NCI-H1417 treated with DMSO at 0.1 percent for 48 hours (cell line): Measurements from ENCODE around the gene CEP83.

ENCODE experiments used
- DNase-seq: peaks from one replicate; lab custom pipeline; 2025; lab: John Stamatoyannopoulos, UW

CEP83 gene

GRCh38 chr12:94305130-94305957 lies 154.3 kb downstream of the CEP83 start:
- DNase-seq: no peak

GRCh38 chr12:94304566-94305061 lies 155.1 kb downstream of the CEP83 start:
- DNase-seq: no peak

DNA sequence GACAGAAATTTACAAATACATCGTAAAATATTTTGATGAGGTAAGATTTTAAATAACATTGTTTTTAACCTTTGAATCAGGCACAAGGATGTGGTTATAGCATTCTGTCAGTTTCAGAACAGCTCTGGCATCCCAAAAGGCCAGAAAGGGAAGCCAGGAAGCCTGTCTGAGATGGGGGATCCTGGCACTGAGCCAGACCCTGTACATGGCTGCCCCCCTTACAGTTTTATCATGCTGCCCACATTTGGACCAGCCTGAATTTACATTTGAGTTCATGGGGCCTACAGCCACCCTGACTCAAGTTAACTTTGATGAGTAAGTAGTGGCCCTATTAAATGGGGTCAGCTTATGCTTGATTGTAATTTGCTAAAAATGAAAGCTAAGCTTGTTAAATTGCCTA lies 155.7 kb downstream of the CEP83 start:
- DNase-seq: no peak

DNA sequence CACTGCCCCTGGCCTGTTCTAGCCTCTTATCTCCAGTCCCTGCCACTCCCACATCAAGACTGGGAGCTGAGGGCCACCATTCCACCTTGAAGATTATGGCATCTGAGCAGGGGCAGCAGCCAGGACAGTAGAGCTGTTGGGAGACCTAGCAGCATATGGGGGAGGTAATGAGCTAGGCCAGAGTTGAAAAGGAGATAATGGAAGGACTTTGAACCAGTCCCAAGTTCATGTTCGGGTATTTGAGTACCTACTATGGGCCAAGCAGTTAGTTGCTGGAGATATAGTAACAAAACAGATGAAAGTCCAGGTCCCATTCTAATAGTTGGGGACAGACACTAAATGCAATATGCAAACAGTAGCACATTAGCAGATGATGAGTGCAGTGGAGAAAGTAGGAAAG lies 159.8 kb downstream of the CEP83 start:
- no peak for DNase-seq

- no peak for DNase-seq
Measured at GRCh38 chr12:94297876-94298505, 161.7 kb downstream of the CEP83 start.

GRCh38 chr12:94297096-94297699 lies 162.5 kb downstream of the CEP83 start:
- no peak for DNase-seq

DNA sequence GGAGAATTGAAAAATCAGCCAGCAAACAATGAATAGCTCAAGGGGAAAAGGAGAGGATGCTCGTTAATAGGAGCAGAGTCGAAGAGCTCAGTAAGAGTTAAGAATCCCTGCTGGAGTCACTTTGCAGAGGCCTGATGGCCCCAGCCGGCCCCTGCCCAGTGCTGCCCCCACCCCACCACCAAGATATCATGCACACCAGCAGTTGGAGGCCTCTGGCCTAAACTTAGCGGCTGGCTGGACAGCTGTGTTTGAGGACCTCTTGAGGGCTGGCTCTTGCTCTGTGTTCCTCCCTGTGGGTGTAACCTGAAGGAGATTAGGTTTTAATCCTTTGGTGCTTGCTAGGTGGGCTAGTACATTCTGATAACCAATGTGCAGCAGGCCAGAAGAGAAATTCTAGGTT lies 169.3 kb downstream of the CEP83 start:
- DNase-seq: no peak

- DNase-seq: no peak
Measured at GRCh38 chr12:94289461-94290312, 170.0 kb downstream of the CEP83 start.

GRCh38 chr12:94287245-94287628 lies 172.4 kb downstream of the CEP83 start:
- DNase-seq: peak; percentile 71

DNA sequence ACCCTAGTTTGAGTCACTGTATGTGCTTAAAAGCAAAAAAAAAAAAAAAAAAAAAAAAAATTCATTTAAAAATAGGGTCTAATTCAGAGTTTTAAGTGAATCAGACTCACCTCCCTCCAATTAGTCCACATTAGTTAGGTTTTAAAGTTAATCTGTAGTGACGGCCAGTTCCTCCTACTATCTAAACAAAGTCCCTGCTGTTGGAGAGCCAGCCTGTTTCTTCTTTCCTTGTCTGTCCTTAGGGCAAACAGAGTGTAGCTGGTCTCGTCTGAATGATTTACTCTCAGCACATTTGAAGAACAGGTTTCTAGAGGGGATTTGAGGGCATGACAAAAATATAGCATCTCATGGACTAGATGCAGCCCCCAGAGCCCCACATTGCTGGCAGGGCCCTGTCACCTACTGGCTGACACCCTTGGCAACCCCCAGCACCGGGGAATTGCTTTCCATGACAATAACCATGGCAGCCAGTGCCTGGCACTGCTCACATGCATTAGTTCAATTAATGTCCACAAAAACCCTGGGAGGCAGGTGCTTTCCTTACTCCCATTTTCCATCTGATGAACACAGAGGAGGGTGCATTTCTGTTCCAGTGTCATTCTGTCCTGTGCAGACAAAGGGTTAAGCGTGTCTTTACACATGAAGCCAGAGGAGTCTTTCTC lies 173.0 kb downstream of the CEP83 start:
- DNase-seq: no peak

DNA sequence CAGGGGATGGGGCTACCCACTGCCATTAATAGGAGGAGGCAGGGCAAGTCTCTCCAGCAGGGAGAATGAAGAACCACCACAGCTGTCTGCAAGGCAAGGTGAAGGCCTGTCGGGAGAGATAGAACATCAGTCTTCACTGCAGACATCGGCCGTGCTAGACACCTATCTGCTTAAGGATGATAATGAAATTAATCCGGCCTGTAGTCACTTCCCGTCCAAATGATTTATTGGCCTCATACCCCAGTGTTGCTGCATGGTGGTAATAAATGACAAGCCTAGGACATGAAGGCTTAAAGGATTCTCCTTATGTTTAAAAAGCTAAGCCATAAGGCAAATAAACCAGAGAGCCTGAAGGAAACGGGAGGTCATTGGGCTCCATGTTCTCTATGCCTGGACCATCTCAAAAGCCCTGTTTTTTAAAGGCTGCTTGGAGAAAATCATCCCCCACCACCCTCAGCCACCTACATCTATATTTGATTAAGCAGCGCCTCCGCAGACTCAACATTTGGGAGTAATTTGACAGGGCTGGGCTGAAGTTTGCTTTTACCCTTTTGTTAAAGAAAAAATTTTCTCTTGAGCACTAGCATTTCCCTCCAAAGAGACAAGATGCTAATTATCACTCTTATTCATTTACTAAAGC lies 173.6 kb downstream of the CEP83 start:
- no peak for DNase-seq

DNA sequence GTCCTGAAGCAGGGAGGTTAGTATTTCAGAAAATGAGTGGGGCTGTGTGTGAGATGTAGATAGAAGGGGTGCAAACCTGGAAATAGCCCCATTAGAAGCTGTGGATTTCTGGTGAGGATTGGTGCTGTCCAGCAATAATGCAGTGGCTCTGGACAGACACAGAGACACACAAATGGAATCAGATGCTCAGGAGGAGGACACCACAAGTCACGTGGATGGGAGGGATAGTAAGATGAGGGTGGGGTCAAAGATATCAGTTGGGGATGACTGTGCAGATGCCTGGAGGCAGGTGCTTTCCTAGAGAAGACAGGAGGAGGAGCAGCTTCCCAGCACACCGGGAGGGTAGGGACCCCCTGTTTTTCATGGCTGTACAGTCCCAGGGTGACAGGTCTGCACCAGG lies 174.8 kb downstream of the CEP83 start:
- no peak for DNase-seq

DNA sequence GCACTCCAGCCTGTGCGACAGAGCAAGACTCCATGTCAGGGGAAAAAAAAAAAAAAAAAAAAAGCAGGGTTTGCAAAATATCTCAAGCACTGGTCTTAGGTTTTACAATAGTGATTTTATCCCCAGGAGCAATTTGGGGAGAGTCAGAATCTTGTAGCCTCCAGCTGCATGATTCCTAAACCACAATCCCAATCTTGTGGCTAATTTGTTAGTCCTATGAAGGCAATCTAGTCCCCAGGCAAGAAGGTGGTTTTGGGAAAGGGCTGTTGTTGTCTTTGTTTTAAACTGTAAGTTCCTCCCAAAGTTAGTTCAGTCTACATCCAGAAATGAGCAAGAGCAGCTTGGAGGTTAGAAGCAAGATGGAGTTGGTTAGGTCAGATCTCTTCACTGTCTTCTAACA lies 175.6 kb downstream of the CEP83 start:
- no peak for DNase-seq

DNA sequence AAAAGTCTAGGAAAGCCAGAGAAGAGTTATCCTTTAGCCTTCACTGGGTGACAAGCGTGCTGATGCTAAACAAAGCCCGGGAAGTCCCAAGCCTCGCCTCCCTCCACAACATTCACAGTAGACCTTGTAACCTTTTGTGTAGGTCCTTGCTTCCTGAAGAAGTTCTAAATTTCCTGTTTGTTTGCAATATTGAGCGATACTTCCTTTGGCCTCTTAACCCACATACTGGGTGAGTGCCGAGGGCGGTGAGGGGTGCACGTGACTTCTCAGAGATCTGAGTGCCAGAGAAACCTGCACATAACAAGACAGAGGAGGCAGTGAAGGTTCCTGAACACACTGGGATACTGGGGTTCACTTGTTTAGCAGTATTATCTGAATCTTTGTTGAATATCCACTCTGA lies 177.0 kb downstream of the CEP83 start:
- no peak for DNase-seq

- no peak for DNase-seq
Measured at GRCh38 chr12:94280063-94280462, 179.6 kb downstream of the CEP83 start.

DNA sequence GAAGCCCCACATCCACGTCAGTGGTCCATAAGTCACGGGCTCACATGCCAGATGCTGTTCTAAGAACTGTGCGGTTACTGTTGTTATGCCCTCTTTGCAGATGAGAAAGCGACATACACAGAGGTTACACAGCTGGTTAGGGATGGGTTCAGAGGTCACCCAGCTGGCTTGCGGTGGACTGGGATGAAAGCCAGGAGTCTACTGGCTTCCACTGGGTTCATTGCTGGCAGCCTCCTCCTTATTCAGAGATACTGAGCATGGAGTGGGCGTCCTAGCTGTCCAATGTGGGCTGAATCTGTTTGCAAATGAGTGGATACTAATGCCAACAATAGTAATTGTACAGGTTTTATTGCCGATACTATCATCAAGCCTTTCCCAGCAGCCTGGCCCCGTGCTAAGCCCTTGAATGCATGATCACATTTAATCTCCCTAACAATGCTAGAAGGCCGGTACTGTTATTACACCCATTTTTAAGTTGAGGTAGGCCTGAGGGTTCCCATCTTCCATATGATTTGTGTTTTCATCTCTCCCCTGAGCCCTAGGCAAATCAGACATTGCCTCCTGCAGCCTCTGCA lies 182.2 kb downstream of the CEP83 start:
- no peak for DNase-seq

- DNase-seq: no peak
Measured at GRCh38 chr12:94276725-94277124, 182.9 kb downstream of the CEP83 start.

DNA sequence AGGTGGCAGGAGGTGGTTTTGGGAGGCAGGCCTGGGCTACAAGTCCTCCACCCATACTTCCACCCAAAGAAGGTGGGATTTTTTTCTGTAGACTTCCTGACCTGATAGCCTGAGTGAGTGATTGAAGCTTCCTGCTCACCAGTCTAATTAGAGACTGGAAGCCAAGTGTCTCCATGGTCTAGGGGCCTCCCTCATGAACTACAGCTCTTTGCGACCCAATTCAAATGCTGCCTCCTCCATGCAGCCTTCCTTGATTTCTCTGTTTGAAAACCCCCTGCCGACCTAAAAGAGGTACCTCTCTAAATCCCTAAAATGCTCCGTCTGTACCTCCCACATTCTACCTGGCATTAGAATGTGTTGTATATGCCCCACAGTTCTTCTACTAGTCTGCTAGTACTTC lies 186.4 kb downstream of the CEP83 start:
- DNase-seq: no peak

GRCh38 chr12:94272280-94272679 lies 187.4 kb downstream of the CEP83 start:
- no peak for DNase-seq

DNA sequence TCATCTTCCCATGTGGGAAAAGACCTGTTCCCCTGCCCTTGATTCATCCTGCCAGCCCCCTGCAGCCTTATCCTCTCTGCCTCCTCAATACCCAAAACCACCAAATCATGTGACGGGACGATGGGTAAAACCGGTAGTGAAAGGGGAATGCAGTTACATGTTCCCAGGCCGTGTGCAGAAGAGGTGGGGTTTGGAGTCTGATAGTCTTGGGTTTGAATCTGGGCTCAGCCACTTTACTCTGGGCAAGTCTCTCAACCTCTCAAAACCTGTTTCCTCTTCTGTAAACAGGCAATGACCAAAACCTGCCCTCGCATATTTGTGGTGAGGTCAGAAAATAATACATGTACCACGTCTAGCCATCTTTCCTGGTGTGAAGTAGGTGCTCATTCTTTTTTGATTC lies 188.3 kb downstream of the CEP83 start:
- DNase-seq: no peak
